GM12878 (cell line): Measurements from ENCODE around the gene ITCH.

ENCODE experiments used
- NFYB ChIP-seq: IDR thresholded peaks from 2 replicates; pipeline ENCODE4 v1.6.1; 2011; ENCODE audit warnings: low read depth, mild to moderate bottlenecking, low read length, improper control_type of control experiment, moderate library complexity; ENCODE audit not compliant: insufficient read depth
- NR2F1 ChIP-seq: fragments of 450-650 bp; conservative IDR thresholded peaks from 2 replicates; pipeline ENCODE4 v1.6.1; 2017; ENCODE audit warnings: mild to moderate bottlenecking
- NRF1 ChIP-seq: conservative IDR thresholded peaks from 2 replicates; pipeline ENCODE4 v1.6.1; 2011; ENCODE audit warnings: mild to moderate bottlenecking, low read depth, low read length, improper control_type of control experiment
- RELA ChIP-seq: fragments of 450-650 bp; IDR thresholded peaks from 2 replicates; pipeline ENCODE4 v1.8.0; 2014; ENCODE audit warnings: borderline replicate concordance; ENCODE audit not compliant: partially characterized antibody
- RFX5 ChIP-seq: IDR thresholded peaks from 2 replicates; pipeline ENCODE4 v1.6.1; 2011; ENCODE audit warnings: low read depth, low read length, improper control_type of control experiment
- SKIL ChIP-seq: fragments of 450-650 bp; IDR thresholded peaks from 2 replicates; pipeline ENCODE4 v1.6.1; 2017; ENCODE audit warnings: mild to moderate bottlenecking, low read depth, inconsistent platforms; ENCODE audit not compliant: poor library complexity, severe bottlenecking
- TF ChIP-seq, protein P1 (sequence below), 3 experiments: IDR thresholded peaks in 2 of 3; conservative IDR thresholded peaks in 1 of 3; 2 replicates each; pipeline ENCODE4 v1.5.1; 2011; ENCODE audit warnings: low read depth in 3 of 3, low read length in 3 of 3, mild to moderate bottlenecking in 3 of 3, control low read depth in 2 of 3, moderate library complexity in 2 of 3, inconsistent platforms in 1 of 3, mixed read lengths in 1 of 3; ENCODE audit not compliant: control insufficient read depth in 2 of 3, insufficient read depth in 1 of 3; ENCODE audit errors: extremely low read depth in 1 of 3
- TF ChIP-seq, protein P2 (sequence below): IDR thresholded peaks from 2 replicates; pipeline ENCODE4 v1.6.1; 2012; ENCODE audit warnings: mild to moderate bottlenecking, low read depth, low read length
- TF ChIP-seq, protein P3 (sequence below): fragments of 450-650 bp; IDR thresholded peaks from 2 replicates; pipeline ENCODE4 v1.6.1; 2016; ENCODE audit warnings: mild to moderate bottlenecking
- TF ChIP-seq, protein P4 (sequence below): fragments of 450-650 bp; IDR thresholded peaks from 2 replicates; pipeline ENCODE4 v1.6.1; 2017; ENCODE audit warnings: borderline replicate concordance
- TF ChIP-seq, protein P5 (sequence below): IDR thresholded peaks from 2 replicates; pipeline ENCODE4 v1.6.1; 2011; ENCODE audit warnings: low read depth, mild to moderate bottlenecking, low read length, moderate library complexity, borderline replicate concordance; ENCODE audit errors: extremely low read depth

GRCh38 chr20:34431168-34431567 is 68.1 kb downstream of the ITCH start:
- no peak for TF ChIP-seq NRF1
- TF ChIP-seq, protein P1, sequence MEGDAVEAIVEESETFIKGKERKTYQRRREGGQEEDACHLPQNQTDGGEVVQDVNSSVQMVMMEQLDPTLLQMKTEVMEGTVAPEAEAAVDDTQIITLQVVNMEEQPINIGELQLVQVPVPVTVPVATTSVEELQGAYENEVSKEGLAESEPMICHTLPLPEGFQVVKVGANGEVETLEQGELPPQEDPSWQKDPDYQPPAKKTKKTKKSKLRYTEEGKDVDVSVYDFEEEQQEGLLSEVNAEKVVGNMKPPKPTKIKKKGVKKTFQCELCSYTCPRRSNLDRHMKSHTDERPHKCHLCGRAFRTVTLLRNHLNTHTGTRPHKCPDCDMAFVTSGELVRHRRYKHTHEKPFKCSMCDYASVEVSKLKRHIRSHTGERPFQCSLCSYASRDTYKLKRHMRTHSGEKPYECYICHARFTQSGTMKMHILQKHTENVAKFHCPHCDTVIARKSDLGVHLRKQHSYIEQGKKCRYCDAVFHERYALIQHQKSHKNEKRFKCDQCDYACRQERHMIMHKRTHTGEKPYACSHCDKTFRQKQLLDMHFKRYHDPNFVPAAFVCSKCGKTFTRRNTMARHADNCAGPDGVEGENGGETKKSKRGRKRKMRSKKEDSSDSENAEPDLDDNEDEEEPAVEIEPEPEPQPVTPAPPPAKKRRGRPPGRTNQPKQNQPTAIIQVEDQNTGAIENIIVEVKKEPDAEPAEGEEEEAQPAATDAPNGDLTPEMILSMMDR (IDR thresholded peaks at IDR 0.05 in 2 of 3, conservative IDR thresholded peaks at IDR 0.05 in 1 of 3; ENCODE audit: control insufficient read depth in 2 of 3, extremely low read depth in 1 of 3, insufficient read depth in 1 of 3, low read depth in 3 of 3, low read length in 3 of 3) = no peak
- TF ChIP-seq, protein P2, sequence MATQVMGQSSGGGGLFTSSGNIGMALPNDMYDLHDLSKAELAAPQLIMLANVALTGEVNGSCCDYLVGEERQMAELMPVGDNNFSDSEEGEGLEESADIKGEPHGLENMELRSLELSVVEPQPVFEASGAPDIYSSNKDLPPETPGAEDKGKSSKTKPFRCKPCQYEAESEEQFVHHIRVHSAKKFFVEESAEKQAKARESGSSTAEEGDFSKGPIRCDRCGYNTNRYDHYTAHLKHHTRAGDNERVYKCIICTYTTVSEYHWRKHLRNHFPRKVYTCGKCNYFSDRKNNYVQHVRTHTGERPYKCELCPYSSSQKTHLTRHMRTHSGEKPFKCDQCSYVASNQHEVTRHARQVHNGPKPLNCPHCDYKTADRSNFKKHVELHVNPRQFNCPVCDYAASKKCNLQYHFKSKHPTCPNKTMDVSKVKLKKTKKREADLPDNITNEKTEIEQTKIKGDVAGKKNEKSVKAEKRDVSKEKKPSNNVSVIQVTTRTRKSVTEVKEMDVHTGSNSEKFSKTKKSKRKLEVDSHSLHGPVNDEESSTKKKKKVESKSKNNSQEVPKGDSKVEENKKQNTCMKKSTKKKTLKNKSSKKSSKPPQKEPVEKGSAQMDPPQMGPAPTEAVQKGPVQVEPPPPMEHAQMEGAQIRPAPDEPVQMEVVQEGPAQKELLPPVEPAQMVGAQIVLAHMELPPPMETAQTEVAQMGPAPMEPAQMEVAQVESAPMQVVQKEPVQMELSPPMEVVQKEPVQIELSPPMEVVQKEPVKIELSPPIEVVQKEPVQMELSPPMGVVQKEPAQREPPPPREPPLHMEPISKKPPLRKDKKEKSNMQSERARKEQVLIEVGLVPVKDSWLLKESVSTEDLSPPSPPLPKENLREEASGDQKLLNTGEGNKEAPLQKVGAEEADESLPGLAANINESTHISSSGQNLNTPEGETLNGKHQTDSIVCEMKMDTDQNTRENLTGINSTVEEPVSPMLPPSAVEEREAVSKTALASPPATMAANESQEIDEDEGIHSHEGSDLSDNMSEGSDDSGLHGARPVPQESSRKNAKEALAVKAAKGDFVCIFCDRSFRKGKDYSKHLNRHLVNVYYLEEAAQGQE = no peak
- no peak for TF ChIP-seq NR2F1
- no peak for TF ChIP-seq RELA
- no peak for TF ChIP-seq RFX5
- TF ChIP-seq, protein P3, sequence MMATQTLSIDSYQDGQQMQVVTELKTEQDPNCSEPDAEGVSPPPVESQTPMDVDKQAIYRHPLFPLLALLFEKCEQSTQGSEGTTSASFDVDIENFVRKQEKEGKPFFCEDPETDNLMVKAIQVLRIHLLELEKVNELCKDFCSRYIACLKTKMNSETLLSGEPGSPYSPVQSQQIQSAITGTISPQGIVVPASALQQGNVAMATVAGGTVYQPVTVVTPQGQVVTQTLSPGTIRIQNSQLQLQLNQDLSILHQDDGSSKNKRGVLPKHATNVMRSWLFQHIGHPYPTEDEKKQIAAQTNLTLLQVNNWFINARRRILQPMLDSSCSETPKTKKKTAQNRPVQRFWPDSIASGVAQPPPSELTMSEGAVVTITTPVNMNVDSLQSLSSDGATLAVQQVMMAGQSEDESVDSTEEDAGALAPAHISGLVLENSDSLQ = no peak
- no peak for TF ChIP-seq NFYB
- TF ChIP-seq, protein P4, sequence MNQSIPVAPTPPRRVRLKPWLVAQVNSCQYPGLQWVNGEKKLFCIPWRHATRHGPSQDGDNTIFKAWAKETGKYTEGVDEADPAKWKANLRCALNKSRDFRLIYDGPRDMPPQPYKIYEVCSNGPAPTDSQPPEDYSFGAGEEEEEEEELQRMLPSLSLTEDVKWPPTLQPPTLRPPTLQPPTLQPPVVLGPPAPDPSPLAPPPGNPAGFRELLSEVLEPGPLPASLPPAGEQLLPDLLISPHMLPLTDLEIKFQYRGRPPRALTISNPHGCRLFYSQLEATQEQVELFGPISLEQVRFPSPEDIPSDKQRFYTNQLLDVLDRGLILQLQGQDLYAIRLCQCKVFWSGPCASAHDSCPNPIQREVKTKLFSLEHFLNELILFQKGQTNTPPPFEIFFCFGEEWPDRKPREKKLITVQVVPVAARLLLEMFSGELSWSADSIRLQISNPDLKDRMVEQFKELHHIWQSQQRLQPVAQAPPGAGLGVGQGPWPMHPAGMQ = no peak
- no peak for TF ChIP-seq SKIL
- TF ChIP-seq, protein P5, sequence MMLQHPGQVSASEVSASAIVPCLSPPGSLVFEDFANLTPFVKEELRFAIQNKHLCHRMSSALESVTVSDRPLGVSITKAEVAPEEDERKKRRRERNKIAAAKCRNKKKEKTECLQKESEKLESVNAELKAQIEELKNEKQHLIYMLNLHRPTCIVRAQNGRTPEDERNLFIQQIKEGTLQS = no peak
